GM12878 (cell line): ENCODE measurements around the gene TMEM41A. TPM values are rescaled to one million over a fixed set of nuclear protein-coding genes. Genes with fewer than 3 reads are reported as not detected.

Experiments
- ATAC-seq: fragments of 200-7000 bp; cut with Tn5 transposase; 3 replicates; pipeline ENCODE4 v1.9.1; 2020; ENCODE audit warnings: mild to moderate bottlenecking, moderate library complexity
- BruUV-seq: library from RNA; stranded (reverse); fragments of 400-500 nt; replicated peaks from 2 replicates; lab custom pipeline; 2021; lab: Mats Ljungman, UMichigan
- CTCF ChIA-PET: fragments of 300-600 bp; sonication (Branson Sonifier 250); formaldehyde crosslinking; extraction: SDS; loops from one replicate; lab custom pipeline; 2021; ENCODE audit warnings: inconsistent platforms; lab: Yijun Ruan, JAX
- POLR2A ChIA-PET: fragments of 350-600 bp; formaldehyde crosslinking; extraction: SDS; loops from one replicate; lab custom pipeline; 2021; ENCODE audit warnings: inconsistent platforms; lab: Charles Lee
- RAD21 ChIA-PET: fragments of 300-600 bp; sonication (Branson Sonifier 250); formaldehyde crosslinking; loops from one replicate; lab custom pipeline; 2023; ENCODE audit warnings: antibody characterized with exemption; ENCODE audit not compliant: unreplicated experiment; lab: Charles Lee
- SMC1A ChIA-PET: fragments of 300-600 bp; sonication (Branson Sonifier 250); formaldehyde crosslinking; loops from one replicate; lab custom pipeline; 2023; ENCODE audit not compliant: unreplicated experiment, uncharacterized antibody; lab: Charles Lee
- DNase-seq: peaks from one replicate; pipeline ENCODE4 v3.0.0-alpha.2; 2011; ENCODE audit warnings: low read depth, low spot score
- FAIRE-seq: peaks from 3 replicates; lab custom pipeline; 2011; peaks lifted over from hg19 to GRCh38; lab: Jason Lieb, UNC
- H2AFZ ChIP-seq: 2 replicates; pipeline ENCODE4 v1.6.0; 2011; ENCODE audit warnings: low read depth, low read length, control low read depth; ENCODE audit not compliant: control insufficient read depth
- H3K27ac ChIP-seq: 2 replicates; pipeline ENCODE4 v1.5.1; 2011; ENCODE audit warnings: control low read depth; ENCODE audit not compliant: control insufficient read depth, insufficient read depth
- H3K27me3 ChIP-seq, 2 experiments: replicated peaks in 1 of 2; 2 replicates each; pipeline versions ENCODE4 v1.6.0 to v1.6.1; 2011; ENCODE audit warnings: low read length in 1 of 2; ENCODE audit not compliant: control insufficient read depth in 2 of 2, insufficient read depth in 2 of 2
- H3K36me3 ChIP-seq, 2 experiments: 2 replicates each; pipeline ENCODE4 v1.5.1; 2011; ENCODE audit warnings: low read length in 1 of 2; ENCODE audit not compliant: control insufficient read depth in 2 of 2, insufficient read depth in 2 of 2
- H3K4me1 ChIP-seq: 2 replicates; pipeline ENCODE4 v1.6.1; 2011; ENCODE audit warnings: mild to moderate bottlenecking, low read length, moderate library complexity, mixed read lengths; ENCODE audit not compliant: control insufficient read depth, insufficient read depth
- H3K4me2 ChIP-seq: 2 replicates; pipeline ENCODE4 v1.6.0; 2011; ENCODE audit warnings: control low read depth; ENCODE audit not compliant: control insufficient read depth, insufficient read depth
- H3K4me3 ChIP-seq: fragments of 200-600 bp; sonication (generic); 2 replicates; pipeline ENCODE4 v1.5.1; 2016
- H3K79me2 ChIP-seq: 2 replicates; pipeline ENCODE4 v1.6.0; 2011; ENCODE audit warnings: low read length; ENCODE audit not compliant: control insufficient read depth, insufficient read depth
- H3K9ac ChIP-seq: 2 replicates; pipeline ENCODE4 v1.8.0; 2011; ENCODE audit warnings: low read length, control low read depth, mixed read lengths; ENCODE audit not compliant: control insufficient read depth, insufficient read depth
- H3K9me3 ChIP-seq: replicated peaks from 3 replicates; pipeline ENCODE4 v1.5.1; 2011; ENCODE audit warnings: mild to moderate bottlenecking, low read length; ENCODE audit not compliant: control insufficient read depth, insufficient read depth
- H4K20me1 ChIP-seq: 2 replicates; pipeline ENCODE4 v1.6.0; 2011; ENCODE audit not compliant: control insufficient read depth, insufficient read depth
- ATF7 ChIP-seq: fragments of 450-650 bp; IDR thresholded peaks from 2 replicates; pipeline ENCODE4 v1.6.1; 2016; ENCODE audit warnings: low read depth, mild to moderate bottlenecking
- CREB1 ChIP-seq: IDR thresholded peaks from 2 replicates; pipeline ENCODE4 v1.6.1; 2012; ENCODE audit warnings: low read depth, mild to moderate bottlenecking, inconsistent platforms
- DPF2 ChIP-seq: fragments of 450-650 bp; IDR thresholded peaks from 2 replicates; pipeline ENCODE4 v1.6.1; 2017; ENCODE audit warnings: mild to moderate bottlenecking
- FOS ChIP-seq: IDR thresholded peaks from 3 replicates; pipeline ENCODE4 v1.6.1; 2011; ENCODE audit warnings: borderline replicate concordance; ENCODE audit not compliant: insufficient read length; ENCODE audit errors: extremely low read depth
- FOXM1 ChIP-seq: IDR thresholded peaks from 2 replicates; pipeline ENCODE4 v1.6.1; 2012; ENCODE audit warnings: low read depth, mild to moderate bottlenecking, inconsistent platforms, low read length, moderate library complexity
- GABPA ChIP-seq: IDR thresholded peaks from 2 replicates; pipeline ENCODE4 v1.6.1; 2014; ENCODE audit warnings: antibody characterized with exemption, low read depth, mild to moderate bottlenecking, inconsistent platforms
- HCFC1 ChIP-seq: fragments of 150-350 bp; IDR thresholded peaks from 2 replicates; pipeline ENCODE4 v1.6.1; 2014; ENCODE audit warnings: low read length
- IRF5 ChIP-seq: fragments of 450-650 bp; IDR thresholded peaks from 2 replicates; pipeline ENCODE4 v1.6.1; 2017; ENCODE audit warnings: borderline replicate concordance
- JUNB ChIP-seq: IDR thresholded peaks from 2 replicates; pipeline ENCODE4 v1.6.1; 2016; ENCODE audit warnings: antibody characterized with exemption, mild to moderate bottlenecking
- KLF5 ChIP-seq: fragments of 450-650 bp; IDR thresholded peaks from 2 replicates; pipeline ENCODE4 v1.6.1; 2014; ENCODE audit warnings: mild to moderate bottlenecking; ENCODE audit not compliant: partially characterized antibody
- NR2F1 ChIP-seq: fragments of 450-650 bp; conservative IDR thresholded peaks from 2 replicates; pipeline ENCODE4 v1.6.1; 2017; ENCODE audit warnings: mild to moderate bottlenecking
- RUNX3 ChIP-seq: IDR thresholded peaks from 2 replicates; pipeline ENCODE4 v1.6.1; 2012; ENCODE audit warnings: low read length, inconsistent platforms
- SMAD5 ChIP-seq: IDR thresholded peaks from 2 replicates; pipeline ENCODE4 v1.6.1; 2016; ENCODE audit warnings: antibody characterized with exemption, low read depth
- SP1 ChIP-seq: IDR thresholded peaks from one replicate; pipeline ENCODE4 v1.6.1; 2011; ENCODE audit warnings: low read depth, low read length
- STAT3 ChIP-seq: IDR thresholded peaks from 2 replicates; pipeline ENCODE4 v1.6.1; 2011; ENCODE audit warnings: low read depth, low read length, improper control_type of control experiment
- TBL1XR1 ChIP-seq: IDR thresholded peaks from 2 replicates; pipeline ENCODE4 v1.6.1; 2012; ENCODE audit warnings: low read depth, low read length, improper control_type of control experiment
- YBX1 ChIP-seq: fragments of 450-650 bp; IDR thresholded peaks from 2 replicates; pipeline ENCODE4 v1.6.1; 2016; ENCODE audit warnings: antibody characterized with exemption
- ZBTB11 ChIP-seq: fragments of 450-650 bp; formaldehyde crosslinking; IDR thresholded peaks from 2 replicates; pipeline ENCODE4 v1.5.0; 2022; ENCODE audit warnings: mild to moderate bottlenecking, missing genetic modification characterization
- ZNF207 ChIP-seq: fragments of 450-650 bp; IDR thresholded peaks from 2 replicates; pipeline ENCODE4 v1.6.1; 2014; ENCODE audit warnings: antibody characterized with exemption, mild to moderate bottlenecking, borderline replicate concordance
- ZNF274 ChIP-seq: IDR thresholded peaks from one replicate; pipeline ENCODE4 v1.8.0; 2011; ENCODE audit not compliant: insufficient read length, insufficient read depth
- WGBS: methylation state at CpG from one replicate; pipeline ENCODE4 v1.1.6; 2016; ENCODE audit warnings: low lambda C conversion rate; ENCODE audit not compliant: insufficient replicate concordance, insufficient coverage; ENCODE audit errors: missing lambda C conversion rate; 5-methylcytosine and 5-hydroxymethylcytosine counted together
- in situ Hi-C: fragments of 300-500 bp; cut with MboI; formaldehyde crosslinking; loops from 9 replicates; pipeline ENCODE4 v1.14.3; 2018; ENCODE audit warnings: mixed read lengths
- intact Hi-C: fragments of 100-400 bp; cut with micrococcal nuclease; formaldehyde crosslinking; loops from one replicate; pipeline ENCODE4 v1.14.2; 2022; ENCODE audit not compliant: unreplicated experiment
- polyA plus RNA-seq, 11 experiments: library from polyadenylated mRNA; depleted of rRNA in 4 of 11; unstranded in 6 of 11; stranded (reverse) in 5 of 11; fragments of >200 nt; fragmentation: Nextera tagmentation in 4 of 11; fragmentation: Illumina TruSeq in 1 of 11; extraction: Ambion mirVana in 4 of 11; extraction: Trizol in 1 of 11; gene quantifications; 1 replicate in 1 of 11; 2 replicates in 10 of 11; pipeline versions ENCODE4 v1.2.1 to v1.2.3, GENCODE V29; 2011 to 2016; ENCODE audit warnings: inconsistent platforms in 2 of 11, missing spikeins in 2 of 11, low read depth in 1 of 11
- total RNA-seq, 4 experiments: library from RNA; depleted of rRNA in 3 of 4; stranded (reverse); fragments of >200 nt in 3 of 4; fragmentation: Illumina TruSeq in 1 of 4; extraction: Trizol in 1 of 4; gene quantifications; 2 replicates each; pipeline versions ENCODE4 v1.2.1 to v1.2.3, GENCODE V29; 2013 to 2021
- TF ChIP-seq, protein P1 (sequence below): fragments of 450-650 bp; IDR thresholded peaks from 2 replicates; pipeline ENCODE4 v1.6.1; 2016; ENCODE audit warnings: mild to moderate bottlenecking

The TMEM41A gene
- total and polyA plus RNA-seq, 10 of the 15 experiments (the other 5 are each of a cell fraction or from before 2014, with no cell fraction given) = 13.9 to 33.2 (median 21.8) TPM

DNA sequence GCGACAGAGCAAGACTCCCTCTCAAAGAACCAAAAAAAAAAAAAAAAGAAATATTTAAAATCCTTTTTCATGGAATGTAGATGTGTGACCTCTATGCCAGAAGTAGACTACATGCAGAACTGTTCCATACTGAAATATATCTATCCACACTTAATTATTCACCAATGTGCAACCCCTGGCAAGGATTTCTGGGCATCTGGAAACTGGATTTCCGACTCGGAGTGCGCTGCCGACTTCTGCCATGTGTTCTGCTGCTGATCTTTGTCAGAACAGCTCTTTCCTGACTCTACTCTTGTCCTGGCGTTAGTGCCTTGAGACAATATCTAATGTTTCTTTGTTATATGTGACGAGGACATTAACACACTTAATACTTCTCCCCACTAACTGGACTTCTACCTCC, 41.9 kb upstream of the TMEM41A start (continued):
- TF ChIP-seq ZNF274 (no peak), GABPA (no peak), RUNX3 (no peak)
- TF ChIP-seq, all 136 proteins: peak for 0

GRCh38 chr3:185539934-185540333, 41.1 kb upstream of the TMEM41A start:
- Histone ChIP-seq H3K27ac (no peak overlapping the region), H3K79me2 (no peaks in the 10 kb centered on the region), H3K9ac (no peak overlapping the region), H3K4me3 (no peak overlapping the region), H3K4me1 (peaks cover 12% of the 10 kb centered on the region), H2AFZ (no peak overlapping the region), H4K20me1 (no peaks in the 10 kb centered on the region), H3K9me3 (no peaks in the 10 kb centered on the region), H3K27me3 (no peaks in the 10 kb centered on the region), H3K36me3 (no peaks in the 10 kb centered on the region), H3K4me2 (no peak overlapping the region)
- FAIRE-seq = no peak
- ChIA-PET RAD21 (no interaction called here), SMC1A (no interaction called here), CTCF (no interaction called here), POLR2A (interaction anchor here (0.7 kb wide), 1 partner anchor 565 kb away, joined by 5 read pairs; no protein-coding TSS in a partner anchor)
- TF ChIP-seq ZBTB11 = no peak
- no peak for TF ChIP-seq ATF7
- TF ChIP-seq, protein P1, sequence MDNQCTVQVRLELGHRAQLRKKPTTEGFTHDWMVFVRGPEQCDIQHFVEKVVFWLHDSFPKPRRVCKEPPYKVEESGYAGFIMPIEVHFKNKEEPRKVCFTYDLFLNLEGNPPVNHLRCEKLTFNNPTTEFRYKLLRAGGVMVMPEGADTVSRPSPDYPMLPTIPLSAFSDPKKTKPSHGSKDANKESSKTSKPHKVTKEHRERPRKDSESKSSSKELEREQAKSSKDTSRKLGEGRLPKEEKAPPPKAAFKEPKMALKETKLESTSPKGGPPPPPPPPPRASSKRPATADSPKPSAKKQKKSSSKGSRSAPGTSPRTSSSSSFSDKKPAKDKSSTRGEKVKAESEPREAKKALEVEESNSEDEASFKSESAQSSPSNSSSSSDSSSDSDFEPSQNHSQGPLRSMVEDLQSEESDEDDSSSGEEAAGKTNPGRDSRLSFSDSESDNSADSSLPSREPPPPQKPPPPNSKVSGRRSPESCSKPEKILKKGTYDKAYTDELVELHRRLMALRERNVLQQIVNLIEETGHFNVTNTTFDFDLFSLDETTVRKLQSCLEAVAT = no peak
- TF ChIP-seq STAT3 = no peak
- no peak for TF ChIP-seq CREB1
- TF ChIP-seq YBX1 = no peak
- TF ChIP-seq JUNB = no peak
- TF ChIP-seq TBL1XR1 = no peak
- TF ChIP-seq HCFC1 = no peak
- TF ChIP-seq DPF2 = no peak
- TF ChIP-seq FOXM1 = no peak
- TF ChIP-seq KLF5 = no peak
- TF ChIP-seq NR2F1 = no peak
- no peak for TF ChIP-seq SMAD5
- TF ChIP-seq IRF5 = no peak
- no peak for TF ChIP-seq SP1
- TF ChIP-seq FOS = no peak
- TF ChIP-seq ZNF207 = no peak
- in situ Hi-C loops = no loop called here
- no peak for DNase-seq
- no TSS peak for BruUV-seq
- ATAC-seq = no peak
- 94% methylated on average over 2 of the region's 2 CpGs for WGBS
- intact Hi-C loops = no loop called here
